CD14-positive monocyte (primary cell): ENCODE data around the gene LCE1C. TPM values are rescaled to one million over a fixed set of nuclear protein-coding genes. Genes with fewer than 3 reads are reported as not detected.

ENCODE experiments used
- DNase-seq, 3 donors: peaks; one replicate each; pipeline ENCODE4 v3.0.0-alpha.2; 2011 to 2022
- H2AFZ ChIP-seq: 2 replicates; pipeline ENCODE4 v1.6.0; 2012; ENCODE audit warnings: mild to moderate bottlenecking, low read depth, low read length, inconsistent platforms; ENCODE audit not compliant: insufficient read depth, poor library complexity, severe bottlenecking
- H3K27ac ChIP-seq, 2 donors: 1 replicate in 1 of 2; 2 replicates in 1 of 2; pipeline ENCODE4 v1.5.1; 2012 to 2013; ENCODE audit warnings: low read length in 2 of 2, control low read depth in 1 of 2, inconsistent platforms in 1 of 2, low read depth in 1 of 2, mild to moderate bottlenecking in 1 of 2
- H3K27me3 ChIP-seq, 2 donors: one replicate each; pipeline versions ENCODE4 v1.6.0 to v1.6.1; 2011 to 2013; ENCODE audit warnings: low read length in 2 of 2; ENCODE audit not compliant: control insufficient read depth in 2 of 2, insufficient read depth in 2 of 2
- H3K36me3 ChIP-seq, 2 donors: replicated peaks in 1 of 2; 1 replicate in 1 of 2; 2 replicates in 1 of 2; pipeline versions ENCODE4 v1.5.1 to v1.6.1; 2012 to 2013; ENCODE audit warnings: low read length in 2 of 2, control low read depth in 1 of 2, inconsistent platforms in 1 of 2, mild to moderate bottlenecking in 1 of 2; ENCODE audit not compliant: insufficient read depth in 2 of 2, control insufficient read depth in 1 of 2
- H3K4me1 ChIP-seq, 2 donors: 1 replicate in 1 of 2; 2 replicates in 1 of 2; pipeline versions ENCODE4 v1.5.1 to v1.6.1; 2012 to 2013; ENCODE audit warnings: low read length in 2 of 2, control low read depth in 1 of 2, inconsistent platforms in 1 of 2, mild to moderate bottlenecking in 1 of 2, moderate library complexity in 1 of 2; ENCODE audit not compliant: insufficient read depth in 2 of 2, control insufficient read depth in 1 of 2
- H3K4me2 ChIP-seq: replicated peaks from 2 replicates; pipeline ENCODE3; 2012; ENCODE audit warnings: low read length, moderate library complexity, mild to moderate bottlenecking; ENCODE audit not compliant: poor library complexity, severe bottlenecking; ENCODE audit errors: extremely low read depth
- H3K4me3 ChIP-seq, 3 experiments: fragments of 200-600 bp in 1 of 3; sonication (generic) in 1 of 3; replicated peaks in 1 of 3; 1 replicate in 2 of 3; 2 replicates in 1 of 3; pipeline ENCODE4 v1.5.1; 2011 to 2013; ENCODE audit warnings: low read length in 3 of 3, mild to moderate bottlenecking in 3 of 3, control low read depth in 2 of 3, low read depth in 2 of 3, inconsistent platforms in 1 of 3, moderate library complexity in 1 of 3
- H3K79me2 ChIP-seq: 2 replicates; pipeline ENCODE4 v1.6.0; 2012; ENCODE audit warnings: mild to moderate bottlenecking, control low read depth, inconsistent platforms, low read length, moderate library complexity; ENCODE audit not compliant: insufficient read depth
- H3K9ac ChIP-seq: 2 replicates; pipeline ENCODE4 v1.6.0; 2017; ENCODE audit warnings: low read length, mild to moderate bottlenecking; ENCODE audit not compliant: insufficient read depth, poor library complexity, severe bottlenecking
- H3K9me3 ChIP-seq, 2 donors: replicated peaks in 1 of 2; 1 replicate in 1 of 2; 2 replicates in 1 of 2; pipeline versions ENCODE4 v1.5.1 to v1.6.1; 2012 to 2013; ENCODE audit warnings: low read length in 2 of 2, control low read depth in 1 of 2; ENCODE audit not compliant: control insufficient read depth in 1 of 2, insufficient read depth in 1 of 2
- H4K20me1 ChIP-seq: 2 replicates; pipeline ENCODE4 v1.6.0; 2012; ENCODE audit warnings: mild to moderate bottlenecking, low read length, control low read depth, moderate library complexity; ENCODE audit not compliant: insufficient read depth
- H3K27ac Mint-ChIP-seq, 7 donors: one replicate each; pipeline ENCODE4 v1.8.0; 2020; ENCODE audit warnings: mild to moderate bottlenecking in 7 of 7, mixed read lengths in 7 of 7, moderate library complexity in 6 of 7, inconsistent platforms in 2 of 7
- H3K27me3 Mint-ChIP-seq, 3 donors: one replicate each; pipeline ENCODE4 v1.8.0; 2021 to 2022; ENCODE audit warnings: low read depth in 3 of 3, mild to moderate bottlenecking in 3 of 3, mixed read lengths in 3 of 3, moderate library complexity in 3 of 3, inconsistent platforms in 1 of 3
- H3K36me3 Mint-ChIP-seq, 2 donors: one replicate each; pipeline ENCODE4 v1.8.0; 2020; ENCODE audit warnings: mixed read lengths in 2 of 2, inconsistent platforms in 1 of 2, mild to moderate bottlenecking in 1 of 2
- H3K4me1 Mint-ChIP-seq: one replicate; pipeline ENCODE4 v1.8.0; 2020; ENCODE audit warnings: mild to moderate bottlenecking, mixed read lengths
- H3K4me3 Mint-ChIP-seq, 2 donors: one replicate each; pipeline ENCODE4 v1.8.0; 2020; ENCODE audit warnings: mild to moderate bottlenecking in 2 of 2, mixed read lengths in 2 of 2, moderate library complexity in 1 of 2
- H3K9me3 Mint-ChIP-seq, 7 donors: one replicate each; pipeline ENCODE4 v1.8.0; 2020 to 2022; ENCODE audit warnings: mixed read lengths in 7 of 7, mild to moderate bottlenecking in 6 of 7, moderate library complexity in 6 of 7, inconsistent platforms in 2 of 7
- CTCF ChIP-seq: fragments of 200-600 bp; IDR thresholded peaks from one replicate; pipeline ENCODE4 v1.8.0; 2022; ENCODE audit warnings: antibody characterized with exemption, mild to moderate bottlenecking
- WGBS: methylation state at CpG from one replicate; pipeline ENCODE4 v1.1.5; 2013; ENCODE audit warnings: missing lambda C conversion rate; ENCODE audit not compliant: insufficient coverage; 5-methylcytosine and 5-hydroxymethylcytosine counted together
- intact Hi-C, 2 donors: fragments of 100-400 bp; cut with micrococcal nuclease; formaldehyde crosslinking; loops; one replicate each; pipeline versions ENCODE4 v1.15.0 to v1.15.1; 2023
- polyA plus RNA-seq, 3 donors: library from polyadenylated mRNA; depleted of rRNA in 1 of 3; unstranded in 2 of 3; stranded (reverse) in 1 of 3; fragments of 300-500 nt in 2 of 3; fragments of >200 nt in 1 of 3; fragmentation: Illumina TruSeq in 2 of 3; gene quantifications; 1 replicate in 2 of 3; 2 replicates in 1 of 3; pipeline ENCODE4 v1.2.3, GENCODE V29; 2012 to 2021

The LCE1C gene
- polyA plus RNA-seq, 3 donors: not detected

DNA sequence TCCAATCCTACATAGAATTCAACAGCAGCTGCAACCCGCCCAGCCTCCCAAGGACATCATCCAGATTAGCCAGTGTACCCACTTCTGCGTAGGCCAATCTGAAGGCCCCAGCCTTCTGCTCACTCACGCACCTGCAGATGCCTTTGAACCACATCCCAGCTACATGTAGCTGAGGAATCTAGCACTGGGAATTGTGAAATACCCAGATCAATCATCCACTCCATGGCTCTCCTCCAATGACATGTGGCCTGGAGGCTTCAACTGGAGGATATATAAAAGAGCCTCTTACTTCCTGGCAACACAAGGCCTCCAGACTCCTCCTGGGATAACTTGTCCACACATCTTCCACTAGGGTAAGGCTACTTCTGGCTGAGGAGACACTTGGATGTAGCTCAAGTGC, 36.1 kb upstream of the LCE1C start, which contains the start of gene LCE6A:
LCE6A (plus strand) TSS at position 301 of the 400 bp plus-strand sequence. CDS start 665 bp downstream, outside the sequence.
- H3K4me1 Mint-ChIP-seq: no peaks in the 10 kb centered on the region
- Histone ChIP-seq H3K27ac (no peak within 1 kb of the TSS), H3K9ac (no peak within 1 kb of the TSS), H3K79me2 (no peaks in the 10 kb centered on the region), H3K36me3 (no peaks in the 10 kb centered on the region), H3K9me3 (no peaks in the 10 kb centered on the region), H3K4me1 (no peaks in the 10 kb centered on the region), H2AFZ (no peak within 1 kb of the TSS), H3K4me3 (no peak within 1 kb of the TSS), H3K27me3 (no peaks in the 10 kb centered on the region), H3K4me2 (no peak within 1 kb of the TSS), H4K20me1 (no peaks in the 10 kb centered on the region)
- WGBS: 94% methylated on average over 2 of the region's 3 CpGs
- peaks cover 0 to 3% (median 0%) of the 10 kb centered on the region in 7 donors for H3K9me3 Mint-ChIP-seq
- H3K4me3 Mint-ChIP-seq: no peak within 1 kb of the TSS
- no peak within 1 kb of the TSS for H3K27ac Mint-ChIP-seq
- H3K27me3 Mint-ChIP-seq: peaks cover 0 to 13% (median 5%) of the 10 kb centered on the region in 3 donors
- DNase-seq: no peak
- no peak for TF ChIP-seq CTCF
- intact Hi-C loops: no loop called here
- H3K36me3 Mint-ChIP-seq: no peaks in the 10 kb centered on the region

DNA sequence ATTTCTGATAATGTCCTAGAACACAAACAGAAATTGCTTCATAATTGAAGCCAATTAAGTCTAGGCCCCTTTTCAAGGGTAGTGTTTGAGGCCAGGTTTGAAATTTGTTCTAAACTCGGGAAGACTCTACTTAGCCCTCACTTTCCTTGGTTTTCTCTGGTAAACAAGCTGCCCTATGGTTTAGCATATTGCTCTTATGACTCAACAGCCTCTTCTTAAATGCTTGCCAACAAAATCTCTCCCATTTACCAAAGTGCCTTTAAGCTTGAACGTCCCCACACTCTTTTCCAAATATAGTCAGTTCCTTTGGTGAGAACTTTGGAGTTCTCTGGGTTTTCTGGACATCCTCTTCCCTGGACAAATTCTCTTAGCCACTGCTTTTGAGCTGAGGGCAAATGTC, 30.4 kb upstream of the LCE1C start:
- Histone ChIP-seq H3K9ac (no peak overlapping the region), H3K79me2 (no peaks in the 10 kb centered on the region), H3K4me2 (no peak overlapping the region), H3K36me3 (no peaks in the 10 kb centered on the region), H4K20me1 (no peaks in the 10 kb centered on the region), H2AFZ (no peak overlapping the region), H3K9me3 (no peaks in the 10 kb centered on the region), H3K27ac (no peak overlapping the region), H3K27me3 (no peaks in the 10 kb centered on the region), H3K4me1 (no peaks in the 10 kb centered on the region), H3K4me3 (no peak overlapping the region)
- TF ChIP-seq CTCF: no peak
- WGBS: 50% methylated on average over 1 of the region's 2 CpGs
- peaks cover 2 to 10% (median 4%) of the 10 kb centered on the region in 3 donors for H3K27me3 Mint-ChIP-seq
- peaks cover 0 to 23% (median 6%) of the 10 kb centered on the region in 7 donors for H3K9me3 Mint-ChIP-seq
- H3K4me3 Mint-ChIP-seq: no peak overlapping the region
- DNase-seq: no peak
- no peaks in the 10 kb centered on the region for H3K36me3 Mint-ChIP-seq
- no peak overlapping the region for H3K27ac Mint-ChIP-seq
- intact Hi-C loops: no loop called here
- no peaks in the 10 kb centered on the region for H3K4me1 Mint-ChIP-seq
